HG03520 (cell line): ENCODE data around the gene MPZL1.
A peak's percentile ranks its signal among the peaks of the same experiment; 100 is the strongest.

Experiments used
- ATAC-seq: cut with Tn5 transposase; IDR thresholded peaks from one replicate; pipeline ENCODE4 v1.9.1; 2021; ENCODE audit warnings: mild to moderate bottlenecking, moderate library complexity; ENCODE audit not compliant: unreplicated experiment

MPZL1 gene

GRCh38 chr1:167695147-167695546 is 26.6 kb upstream of the MPZL1 start:
- ATAC-seq = no peak

- ATAC-seq = no peak
These were observed 25.8 kb upstream of the MPZL1 start for GRCh38 chr1:167695756-167696561.

DNA sequence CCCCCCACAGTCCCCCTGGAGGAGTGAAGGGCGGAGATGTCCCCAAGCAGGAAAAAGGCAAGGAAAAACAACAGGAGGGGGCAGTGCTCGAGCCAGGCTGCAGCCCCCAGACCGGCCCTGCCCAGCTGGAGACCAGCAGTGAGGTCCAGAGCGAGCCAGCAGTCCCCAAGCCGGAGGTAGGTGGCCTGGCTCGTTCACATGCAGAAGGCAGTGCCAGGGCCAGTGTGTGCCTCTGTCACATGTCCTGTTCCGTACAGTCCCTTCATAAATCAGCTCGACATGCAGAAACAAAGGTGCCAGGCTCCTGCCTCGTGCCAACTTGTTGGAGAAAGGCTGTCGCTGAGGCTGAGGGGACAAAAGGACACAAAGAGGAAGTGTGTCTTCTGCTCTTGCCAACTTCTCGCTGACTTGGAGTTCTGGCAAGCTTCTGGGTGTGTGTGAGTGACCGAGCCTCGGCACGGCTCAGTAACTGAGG is 24.1 kb upstream of the MPZL1 start:
- ATAC-seq = no peak

- no peak for ATAC-seq
These were observed 23.5 kb upstream of the MPZL1 start for GRCh38 chr1:167698313-167698712.

DNA sequence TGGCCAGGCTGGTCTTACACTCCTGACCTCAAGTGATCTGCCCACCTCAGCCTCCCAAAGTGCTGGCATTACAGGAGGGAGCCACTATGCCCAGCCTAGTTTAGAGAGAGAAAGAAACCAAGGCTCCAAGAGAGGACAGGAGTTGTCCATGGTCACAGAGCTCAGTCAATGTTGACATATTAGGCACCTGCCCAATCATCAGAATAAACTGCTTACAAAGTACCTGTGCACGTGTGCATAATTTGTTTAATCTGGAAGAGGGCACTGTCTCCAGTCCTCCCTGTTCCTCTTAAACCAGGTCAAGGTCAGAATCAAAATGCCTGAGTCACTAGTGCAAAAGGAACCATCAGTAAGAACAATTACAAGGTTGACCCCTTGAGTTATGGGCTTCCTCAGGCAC is 20.3 kb upstream of the MPZL1 start:
- no peak for ATAC-seq

GRCh38 chr1:167703557-167703956 is 18.2 kb upstream of the MPZL1 start:
- ATAC-seq = no peak

DNA sequence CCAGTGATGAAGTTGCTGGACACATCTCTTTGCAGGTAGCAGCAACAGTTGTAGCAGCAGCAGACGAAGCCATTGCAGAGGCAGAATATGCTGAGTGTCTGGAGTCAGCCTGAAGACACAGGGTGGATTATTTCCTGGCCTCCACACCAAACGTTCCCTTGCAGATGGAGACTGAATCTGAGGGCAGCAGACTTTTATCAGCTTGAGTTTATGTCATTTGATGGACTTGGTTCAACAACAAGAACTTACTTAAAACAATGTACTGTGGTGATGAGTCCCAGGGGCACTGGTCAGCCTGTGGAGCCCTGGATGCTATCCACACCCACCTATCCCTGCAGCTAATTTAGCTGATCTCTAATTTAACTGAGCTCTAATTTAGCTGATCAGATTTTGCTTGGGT is 17.1 kb upstream of the MPZL1 start:
- ATAC-seq = no peak

- ATAC-seq = no peak
These were observed 16.5 kb upstream of the MPZL1 start for GRCh38 chr1:167705250-167705649.

- ATAC-seq = no peak
These were observed 15.4 kb upstream of the MPZL1 start for GRCh38 chr1:167706363-167706762.

DNA sequence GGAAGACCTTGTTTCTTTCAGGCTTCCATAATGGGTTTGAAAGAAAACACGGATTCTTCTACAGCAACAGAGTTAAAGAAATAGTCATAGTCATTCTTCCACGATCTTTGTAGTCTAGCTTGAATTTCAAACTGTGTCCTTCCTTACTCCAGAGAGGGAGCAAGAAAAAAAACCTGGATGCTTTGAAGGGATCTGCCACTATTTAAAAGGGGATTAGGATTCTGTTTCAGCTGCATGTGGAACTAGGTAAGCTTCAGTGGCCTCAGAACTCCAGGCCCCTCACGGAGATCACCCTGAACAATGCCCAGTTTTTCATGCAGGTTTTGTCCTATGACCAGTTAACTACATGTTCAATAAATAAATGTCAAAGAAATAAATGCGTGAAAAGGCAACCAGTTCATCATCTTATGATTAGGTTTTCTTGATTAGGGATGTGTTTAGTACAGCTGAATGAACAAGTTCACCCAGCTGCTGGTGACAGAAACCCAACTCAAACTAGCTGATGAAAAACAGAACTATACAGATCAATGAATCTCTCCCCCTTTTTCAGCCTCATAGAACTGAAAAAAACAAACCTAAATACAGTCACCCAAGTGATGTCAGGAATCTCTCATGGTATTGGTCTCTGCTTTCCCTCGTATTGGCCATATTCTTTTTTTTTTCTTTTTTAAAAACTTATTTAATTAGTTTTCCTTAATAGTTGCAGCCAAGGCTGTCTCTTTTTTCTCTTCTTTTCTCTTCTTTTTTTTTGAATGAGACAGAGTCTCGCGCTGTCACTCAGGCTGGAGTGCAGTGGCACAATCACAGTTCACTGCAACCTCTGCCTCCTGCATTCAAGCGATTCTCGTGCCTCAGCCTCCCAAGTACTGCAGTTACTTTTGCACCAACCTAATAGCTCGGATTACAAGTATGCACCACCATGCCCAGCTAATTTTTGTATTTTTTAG is 14.6 kb upstream of the MPZL1 start:
- ATAC-seq = no peak

DNA sequence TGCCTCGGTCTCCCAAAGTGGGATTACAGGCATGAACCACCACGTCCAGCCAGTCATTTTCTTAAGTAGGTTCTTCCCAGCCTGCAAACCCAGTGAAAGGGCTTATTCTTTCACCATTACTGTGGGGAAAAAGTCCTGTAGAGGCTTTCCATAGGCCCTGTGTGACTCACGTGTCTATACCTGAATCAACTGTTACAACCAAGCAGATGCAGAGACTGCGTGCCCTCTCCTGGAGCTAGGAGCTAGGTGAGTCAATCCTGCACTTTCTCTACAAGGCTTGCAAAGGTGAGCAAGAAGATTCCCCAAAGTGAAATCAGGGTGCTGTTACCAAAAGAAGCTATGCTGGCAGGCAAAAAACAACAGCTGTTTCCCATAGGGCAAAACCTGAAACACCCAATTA is 13.8 kb upstream of the MPZL1 start:
- no peak for ATAC-seq

DNA sequence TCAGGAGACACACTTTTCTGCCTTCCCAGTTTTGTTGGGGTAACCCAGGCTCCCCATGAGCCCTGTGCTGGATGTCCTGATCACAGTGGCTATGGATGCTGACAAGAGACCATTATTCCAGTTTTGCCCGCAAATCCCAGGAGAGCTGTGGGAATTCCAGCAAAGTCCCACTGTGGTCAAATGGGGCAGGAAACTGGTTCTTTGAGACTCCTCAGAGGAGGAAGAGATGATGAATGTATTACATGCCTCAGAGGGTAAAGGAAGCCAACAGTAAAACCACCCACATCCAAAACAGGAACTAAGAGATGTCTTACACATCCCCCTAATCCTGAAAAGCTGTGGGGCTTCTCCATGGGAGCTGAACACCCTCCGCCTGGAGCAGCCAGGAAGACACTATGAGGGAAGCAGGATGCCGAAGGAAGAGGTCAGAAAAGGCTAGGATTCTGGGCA is 12.8 kb upstream of the MPZL1 start:
- ATAC-seq = peak; percentile 32

DNA sequence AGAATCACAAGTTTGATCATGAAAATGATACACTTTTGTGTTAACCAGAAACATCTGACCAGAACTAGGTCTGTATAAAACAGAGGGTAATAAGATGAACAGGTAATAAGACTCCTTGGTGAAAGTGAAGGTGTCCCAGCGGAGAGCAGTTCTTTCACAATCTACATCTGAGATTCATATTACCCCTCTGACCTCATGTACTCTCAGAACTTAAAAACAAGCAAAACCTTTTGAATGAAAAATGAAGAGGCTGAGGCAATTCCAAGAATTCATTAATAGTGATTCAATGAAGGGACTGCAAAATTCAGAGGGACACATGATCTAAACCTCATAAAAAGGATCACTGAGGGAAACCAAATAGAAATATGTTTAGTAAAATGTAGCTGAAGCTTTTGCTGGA is 10.9 kb upstream of the MPZL1 start:
- no peak for ATAC-seq

DNA sequence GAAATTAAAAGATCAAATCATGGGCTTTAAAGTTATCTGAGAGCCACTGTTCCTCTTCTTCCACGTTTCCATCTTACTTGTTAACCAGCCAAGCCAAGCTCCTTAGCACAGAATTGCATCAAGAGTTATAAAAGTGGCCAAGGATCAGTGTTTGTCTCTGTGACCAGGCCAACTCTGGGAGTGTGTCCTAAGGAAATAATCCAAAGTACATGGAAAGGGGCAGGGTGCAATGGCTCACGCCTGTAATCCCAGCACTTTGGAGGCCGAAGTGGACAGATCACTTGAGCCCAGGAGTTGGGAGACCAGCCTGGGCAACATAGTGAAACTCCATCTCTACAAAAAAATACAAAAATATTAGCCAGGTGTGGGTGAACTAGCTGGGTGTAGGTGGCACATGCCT is 10.0 kb upstream of the MPZL1 start:
- ATAC-seq = no peak

- no peak for ATAC-seq
These were observed 8.3 kb upstream of the MPZL1 start for GRCh38 chr1:167713330-167714081.

DNA sequence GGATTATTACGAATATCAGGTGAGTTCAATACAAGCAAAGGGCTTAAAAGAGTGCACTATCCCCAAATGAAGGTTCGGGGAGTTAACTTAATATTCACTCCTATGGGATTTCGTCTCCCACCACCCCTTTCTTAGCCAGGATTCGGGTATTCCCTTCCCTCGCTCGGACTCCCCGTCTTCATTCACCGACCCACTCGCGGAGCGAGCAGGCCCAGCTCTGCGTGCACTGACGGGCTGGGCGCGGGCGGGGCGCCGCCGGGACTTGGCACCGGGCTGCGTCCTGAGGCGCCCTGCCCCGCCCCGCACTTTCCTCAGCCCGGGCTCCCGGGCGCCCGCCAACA is 7.7 kb upstream of the MPZL1 start:
- ATAC-seq = peak; percentile 41

GRCh38 chr1:167714439-167715156 is 7.2 kb upstream of the MPZL1 start:
- ATAC-seq = peak; percentile 53

DNA sequence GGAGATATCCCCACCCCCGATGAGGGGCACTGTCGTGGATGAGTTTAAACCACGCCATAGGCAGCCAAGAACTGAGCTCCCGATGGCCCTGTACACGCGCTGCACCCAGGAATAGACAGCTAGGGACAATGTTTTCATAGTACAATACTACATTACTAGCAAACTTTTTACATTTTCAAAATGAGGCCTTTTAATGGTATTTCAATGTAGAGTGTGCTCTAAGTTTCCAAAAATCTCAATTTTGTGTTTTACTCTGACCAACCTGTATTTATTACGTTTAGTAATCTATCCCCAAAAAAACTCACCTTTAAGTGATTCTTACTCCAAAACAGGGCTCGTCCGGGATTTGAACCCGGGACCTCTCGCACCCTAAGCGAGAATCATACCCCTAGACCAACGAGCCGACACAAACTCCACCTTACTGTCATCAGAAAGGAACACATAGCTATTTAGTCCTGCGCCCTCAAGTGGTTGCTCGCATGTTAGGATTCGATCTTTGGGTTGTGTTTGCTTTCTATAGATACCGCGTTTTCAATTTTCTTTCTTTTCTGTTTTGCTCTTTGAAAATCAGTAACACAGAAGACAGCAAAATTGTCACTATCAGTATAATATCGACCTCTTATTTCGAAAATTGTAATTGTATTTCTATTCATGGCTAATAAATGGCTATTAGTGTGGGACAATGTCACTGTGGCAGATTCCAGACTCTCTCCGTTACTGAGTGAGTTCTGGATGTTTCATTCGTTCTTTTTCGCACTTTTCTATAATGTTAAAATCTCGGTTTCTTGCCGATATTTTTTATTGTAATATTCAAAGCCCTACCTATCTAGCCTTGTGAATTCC is 6.4 kb upstream of the MPZL1 start:
- ATAC-seq = peak; percentile 39

DNA sequence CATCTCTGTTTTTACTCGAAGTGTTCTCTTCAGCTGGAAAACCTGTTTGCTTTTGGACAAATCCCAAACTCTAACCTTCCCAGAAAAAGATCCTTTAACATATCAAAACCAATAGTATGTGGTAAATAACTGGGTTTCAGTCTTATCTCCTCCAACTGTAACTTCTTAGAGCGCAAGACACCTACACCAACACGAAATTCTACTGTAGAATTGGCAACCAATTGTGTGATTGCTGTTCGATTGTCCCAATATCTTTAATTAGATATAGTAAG is 5.8 kb upstream of the MPZL1 start:
- no peak for ATAC-seq

GRCh38 chr1:167717351-167717750 is 4.4 kb upstream of the MPZL1 start:
- no peak for ATAC-seq
